GM18511 (cell line): ENCODE results near the gene BRF1.

Experiments used
- ATAC-seq: cut with Tn5 transposase; IDR thresholded peaks from one replicate; pipeline ENCODE4 v1.9.1; 2021; ENCODE audit warnings: mild to moderate bottlenecking, moderate library complexity; ENCODE audit not compliant: unreplicated experiment

BRF1 gene

GRCh38 chr14:105165134-105165704 lies 135.6 kb downstream of the BRF1 start:
- no peak for ATAC-seq

GRCh38 chr14:105163040-105163742 lies 137.6 kb downstream of the BRF1 start:
- ATAC-seq: no peak

- ATAC-seq: no peak
These were observed 138.2 kb downstream of the BRF1 start for GRCh38 chr14:105162669-105162979.

- no peak for ATAC-seq
These were observed 138.7 kb downstream of the BRF1 start for GRCh38 chr14:105161964-105162668.

DNA sequence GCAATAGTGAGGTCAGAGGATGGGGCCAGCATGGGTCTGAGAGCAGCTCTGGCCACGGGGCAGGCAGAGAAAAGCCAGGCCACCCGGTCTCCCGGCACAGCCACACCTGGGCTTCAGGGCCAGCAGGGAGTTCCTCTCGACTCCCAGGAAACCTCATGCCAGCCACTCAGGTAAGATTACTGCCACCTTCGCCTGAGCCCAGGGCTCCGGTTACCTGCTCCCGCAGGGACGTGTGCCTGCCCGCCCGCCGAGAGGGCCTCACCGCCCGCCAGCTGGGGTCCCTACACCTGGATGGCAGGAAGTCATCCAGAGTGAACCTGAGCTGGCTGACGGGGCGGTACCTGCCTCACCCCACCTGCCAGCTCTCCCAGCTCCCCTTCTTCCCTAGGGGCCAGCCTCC lies 139.5 kb downstream of the BRF1 start:
- ATAC-seq: no peak

DNA sequence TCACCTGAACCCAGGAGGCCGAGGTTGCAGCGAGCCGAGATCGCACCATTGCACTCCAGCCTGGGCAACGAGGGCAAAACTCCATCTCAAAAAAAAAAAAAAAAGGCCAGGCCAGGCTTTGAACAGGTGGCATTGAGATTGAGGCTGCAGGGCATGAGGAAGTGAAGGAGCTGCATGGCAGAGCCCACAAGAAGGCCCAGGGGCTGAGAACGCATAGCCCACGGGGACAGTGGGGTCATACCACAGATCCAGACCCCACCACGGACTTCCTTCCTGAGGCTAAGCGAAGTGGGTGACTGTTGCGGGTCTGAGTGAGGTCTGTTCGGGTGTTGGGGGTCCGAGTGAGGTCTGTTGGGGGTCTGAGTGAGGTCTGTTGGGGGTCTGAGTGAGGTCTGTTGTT lies 140.0 kb downstream of the BRF1 start:
- no peak for ATAC-seq

GRCh38 chr14:105159344-105159743 lies 141.5 kb downstream of the BRF1 start:
- no peak for ATAC-seq
